Frontal cortex (tissue), 4 donors: ENCODE results near the gene GRIN3B. TPM values are rescaled to one million over a fixed set of nuclear protein-coding genes. Genes with fewer than 3 reads are reported as not detected.
"Not testable (repeated sequence)": the region's sequence is repeated elsewhere in the genome, so short reads cannot be mapped to it uniquely, and the experiment has no call there.

Source experiments
- DNase-seq, 2 donors: peaks; one replicate each; pipeline ENCODE4 v3.0.0; 2012; ENCODE audit warnings: low spot score in 2 of 2
- FAIRE-seq: peaks from 2 replicates; lab custom pipeline; 2012; peaks lifted over from hg19 to GRCh38; lab: Jason Lieb, UNC
- total RNA-seq: library from RNA; depleted of rRNA; stranded (reverse); fragments of >200 nt; gene quantifications from one replicate; pipeline ENCODE4 v1.2.3, GENCODE V29; 2014
- donor health status: control.
- donor health status: control.
- donor health status: control.

Gene GRIN3B
- total RNA-seq, 1 donor from 2014 or later: under 0.01 TPM

- DNase-seq (no peak), FAIRE-seq (no peak)
These were observed 17.1 kb downstream of the GRIN3B start for GRCh38 chr19:1017115-1017905.

- DNase-seq (no peak), FAIRE-seq (no peak)
These were observed 17.7 kb downstream of the GRIN3B start for GRCh38 chr19:1017906-1018305.

GRCh38 chr19:1018393-1018792, 18.2 kb downstream of the GRIN3B start:
- no peak for DNase-seq
- no peak for FAIRE-seq

GRCh38 chr19:1018932-1019615, 18.9 kb downstream of the GRIN3B start:
- DNase-seq (no peak), FAIRE-seq (no peak)

GRCh38 chr19:1019616-1019961, 19.4 kb downstream of the GRIN3B start:
- no peak for DNase-seq
- no peak for FAIRE-seq

GRCh38 chr19:1019980-1020867, 20.0 kb downstream of the GRIN3B start:
- no peak for FAIRE-seq
- no peak for DNase-seq

GRCh38 chr19:1020868-1021425, 20.7 kb downstream of the GRIN3B start, which contains the start of gene TMEM259:
TMEM259 (minus strand) TSS chr19:1021123; CDS start chr19:1020996, 127 bp downstream.
- FAIRE-seq: no peak
- peak; percentile 100 for DNase-seq

- DNase-seq, FAIRE-seq: not testable (repeated sequence)
These were observed 23.6 kb downstream of the GRIN3B start for GRCh38 chr19:1023883-1024188.

GRCh38 chr19:1025080-1025479, 24.9 kb downstream of the GRIN3B start:
- not testable (repeated sequence) for FAIRE-seq, DNase-seq

- FAIRE-seq (no peak), DNase-seq (peak; percentile 78 to 87)
These were observed 26.0 kb downstream of the GRIN3B start, which contains the start of gene CNN2 for GRCh38 chr19:1025960-1026782. CNN2 (plus strand) TSS chr19:1026608; CDS start chr19:1026662, 54 bp downstream.

GRCh38 chr19:1026783-1027649, 26.8 kb downstream of the GRIN3B start:
- FAIRE-seq (no peak), DNase-seq (no peak)

- no peak for DNase-seq
- no peak for FAIRE-seq
These were observed 27.4 kb downstream of the GRIN3B start for GRCh38 chr19:1027650-1028061.

- no peak for DNase-seq
- no peak for FAIRE-seq
These were observed 28.1 kb downstream of the GRIN3B start for GRCh38 chr19:1028062-1028926.

- FAIRE-seq: no peak
These were observed 32.1 kb downstream of the GRIN3B start for GRCh38 chr19:1032264-1032867.

GRCh38 chr19:1035998-1036621, 35.9 kb downstream of the GRIN3B start:
- no peak for DNase-seq

More at GRCh38 chr19:1032264-1032867, 32.1 kb downstream of the GRIN3B start:
- no peak for DNase-seq

GRCh38 chr19:1037621-1038064, 37.4 kb downstream of the GRIN3B start:
- DNase-seq: no peak

More at GRCh38 chr19:1035998-1036621, 35.9 kb downstream of the GRIN3B start:
- no peak for FAIRE-seq

More at GRCh38 chr19:1037621-1038064, 37.4 kb downstream of the GRIN3B start:
- FAIRE-seq: no peak
